Activated CD8-positive, alpha-beta T cell treated with anti-CD3 and anti-CD28 coated beads for 36 hours (primary cell): ENCODE measurements around the gene HAVCR2. TPM values are rescaled to one million over a fixed set of nuclear protein-coding genes. Genes with fewer than 3 reads are reported as not detected.
A peak's percentile ranks its signal among the peaks of the same experiment; 100 is the strongest.

Experiments used
- ATAC-seq: fragments of 200-7000 bp; cut with Tn5 transposase; one replicate; pipeline ENCODE4 v1.10.0; 2021; ENCODE audit warnings: mild to moderate bottlenecking, moderate library complexity
- CTCF ChIA-PET: fragments of 350-600 bp; sonication (Branson Sonifier 250); formaldehyde crosslinking; loops from one replicate; lab custom pipeline; 2021; ENCODE audit warnings: antibody characterized with exemption; lab: Charles Lee
- POLR2A ChIA-PET: fragments of 350-600 bp; sonication (Branson Sonifier 250); formaldehyde crosslinking; loops from one replicate; lab custom pipeline; 2021; ENCODE audit warnings: antibody characterized with exemption; lab: Charles Lee
- DNase-seq: peaks from one replicate; pipeline ENCODE4 v3.0.0-alpha.2; 2020
- H3K27ac Mint-ChIP-seq: one replicate; pipeline ENCODE4 v1.8.0; 2021; ENCODE audit warnings: mild to moderate bottlenecking, mixed read lengths
- H3K27me3 Mint-ChIP-seq: one replicate; pipeline ENCODE4 v1.8.0; 2021; ENCODE audit warnings: mixed read lengths
- H3K36me3 Mint-ChIP-seq: one replicate; pipeline ENCODE4 v1.8.0; 2021; ENCODE audit warnings: low read depth, mixed read lengths
- H3K4me1 Mint-ChIP-seq: one replicate; pipeline ENCODE4 v1.8.0; 2021; ENCODE audit warnings: low read depth, mixed read lengths
- H3K4me3 Mint-ChIP-seq: one replicate; pipeline ENCODE4 v1.8.0; 2021; ENCODE audit warnings: mild to moderate bottlenecking, moderate library complexity, mixed read lengths
- H3K9me3 Mint-ChIP-seq: one replicate; pipeline ENCODE4 v1.8.0; 2021; ENCODE audit warnings: mixed read lengths
- intact Hi-C: fragments of 100-400 bp; cut with micrococcal nuclease; formaldehyde crosslinking; loops from one replicate; pipeline ENCODE4 v1.10.0; 2022
- total RNA-seq, 2 experiments: library from RNA; stranded (reverse); gene quantifications; one replicate each; pipeline ENCODE4 v1.2.3, GENCODE V29; 2021
- TF ChIP-seq, protein P1 (sequence below): fragments of 200-600 bp; IDR thresholded peaks from one replicate; pipeline ENCODE4 v1.8.0; 2022; ENCODE audit warnings: antibody characterized with exemption, mild to moderate bottlenecking

HAVCR2 gene
- total RNA-seq, 2 experiments from 2014 or later, result 28.7 to 34.6 TPM

DNA sequence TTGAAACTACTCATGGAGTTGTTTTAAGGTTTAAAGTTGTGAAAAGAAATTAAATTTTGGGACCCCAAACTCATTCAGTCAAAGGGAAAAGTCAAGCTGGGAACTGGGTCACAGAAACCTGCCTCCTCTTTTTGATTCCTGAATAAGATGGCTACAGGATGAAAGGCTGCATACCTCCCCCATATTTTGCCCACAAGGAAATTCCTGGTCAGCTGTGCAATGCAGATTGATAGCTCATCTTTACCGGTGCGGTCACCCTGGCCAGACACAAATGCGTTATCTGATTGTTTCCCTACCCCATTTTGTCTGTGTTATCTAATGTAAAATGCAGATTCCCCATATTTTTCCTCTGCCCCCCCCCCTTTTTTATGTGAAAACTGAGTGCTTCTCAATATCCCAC lies 1.3 kb downstream of the HAVCR2 start:
- ChIA-PET CTCF (interaction anchor here (1.5 kb wide), 1 partner anchor 24 kb away, joined by 7 read pairs; no protein-coding TSS in a partner anchor), POLR2A (interaction anchor here (0.7 to 2.2 kb wide), 2 partner anchors 34 to 35 kb away, joined by 3 to 10 read pairs; partner anchors contain the start of gene MED7)
- peaks cover 55% of the 10 kb centered on the region for H3K4me1 Mint-ChIP-seq
- H3K27ac Mint-ChIP-seq, result peak overlapping the region; percentile 84
- H3K4me3 Mint-ChIP-seq, result peak overlapping the region; percentile 78
- no peaks in the 10 kb centered on the region for H3K9me3 Mint-ChIP-seq
- H3K27me3 Mint-ChIP-seq, result no peaks in the 10 kb centered on the region
- ATAC-seq (no peak), DNase-seq (no peak)
- TF ChIP-seq, protein P1, sequence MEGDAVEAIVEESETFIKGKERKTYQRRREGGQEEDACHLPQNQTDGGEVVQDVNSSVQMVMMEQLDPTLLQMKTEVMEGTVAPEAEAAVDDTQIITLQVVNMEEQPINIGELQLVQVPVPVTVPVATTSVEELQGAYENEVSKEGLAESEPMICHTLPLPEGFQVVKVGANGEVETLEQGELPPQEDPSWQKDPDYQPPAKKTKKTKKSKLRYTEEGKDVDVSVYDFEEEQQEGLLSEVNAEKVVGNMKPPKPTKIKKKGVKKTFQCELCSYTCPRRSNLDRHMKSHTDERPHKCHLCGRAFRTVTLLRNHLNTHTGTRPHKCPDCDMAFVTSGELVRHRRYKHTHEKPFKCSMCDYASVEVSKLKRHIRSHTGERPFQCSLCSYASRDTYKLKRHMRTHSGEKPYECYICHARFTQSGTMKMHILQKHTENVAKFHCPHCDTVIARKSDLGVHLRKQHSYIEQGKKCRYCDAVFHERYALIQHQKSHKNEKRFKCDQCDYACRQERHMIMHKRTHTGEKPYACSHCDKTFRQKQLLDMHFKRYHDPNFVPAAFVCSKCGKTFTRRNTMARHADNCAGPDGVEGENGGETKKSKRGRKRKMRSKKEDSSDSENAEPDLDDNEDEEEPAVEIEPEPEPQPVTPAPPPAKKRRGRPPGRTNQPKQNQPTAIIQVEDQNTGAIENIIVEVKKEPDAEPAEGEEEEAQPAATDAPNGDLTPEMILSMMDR, result no peak
- H3K36me3 Mint-ChIP-seq, result peaks cover 35% of the 10 kb centered on the region
- intact Hi-C loops, result loop anchor here (5.0 kb wide), 2 partner anchors 80 to 185 kb away; no protein-coding TSS in a partner anchor

DNA sequence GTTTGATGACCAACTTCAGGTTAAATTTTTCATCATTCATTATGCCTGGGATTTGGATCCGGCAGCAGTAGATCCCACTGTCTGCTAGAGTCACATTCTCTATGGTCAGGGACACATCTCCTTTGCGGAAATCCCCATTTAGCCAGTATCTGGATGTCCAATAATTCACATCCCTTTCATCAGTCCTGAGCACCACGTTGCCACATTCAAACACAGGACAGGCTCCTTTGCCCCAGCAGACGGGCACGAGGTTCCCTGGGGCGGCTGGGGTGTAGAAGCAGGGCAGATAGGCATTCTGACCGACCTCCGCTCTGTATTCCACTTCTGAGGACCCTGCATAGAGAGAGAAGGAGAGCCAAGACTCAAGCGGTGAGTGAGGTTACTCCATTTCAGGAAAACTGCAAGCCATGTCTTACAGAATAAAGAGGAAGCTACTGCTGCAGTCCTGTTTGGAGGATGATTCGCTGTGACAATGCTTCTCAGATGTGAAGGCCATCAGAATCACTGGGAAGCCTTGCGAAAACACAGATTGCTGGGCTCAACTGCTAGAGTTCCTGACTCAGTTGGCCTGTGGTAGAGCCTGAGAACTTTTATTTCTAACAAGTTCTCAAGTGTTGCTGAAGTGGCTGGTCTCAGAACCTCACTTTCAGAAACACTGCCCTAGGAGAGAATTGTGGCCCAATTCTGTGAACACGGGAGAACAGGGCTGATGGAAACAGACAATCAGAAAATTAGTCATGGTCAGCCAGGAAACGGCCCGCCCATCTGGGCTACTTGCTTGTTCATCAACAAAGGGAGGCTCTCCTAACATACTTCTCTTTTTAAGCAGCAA lies 2.0 kb downstream of the HAVCR2 start:
- ATAC-seq (peak; percentile 11), DNase-seq (peak; percentile 71)
- no peaks in the 10 kb centered on the region for H3K27me3 Mint-ChIP-seq
- peaks cover 55% of the 10 kb centered on the region for H3K4me1 Mint-ChIP-seq
- TF ChIP-seq, protein P1, result no peak
- no peaks in the 10 kb centered on the region for H3K9me3 Mint-ChIP-seq
- ChIA-PET POLR2A (interaction anchor here (0.7 to 2.2 kb wide), 2 partner anchors 34 to 36 kb away, joined by 3 to 10 read pairs; partner anchors contain the start of gene MED7), CTCF (no interaction called here)
- peak overlapping the region; percentile 78 for H3K4me3 Mint-ChIP-seq
- H3K27ac Mint-ChIP-seq, result peak overlapping the region; percentile 84
- intact Hi-C loops, result loop anchor here (5.0 kb wide), 2 partner anchors 80 to 185 kb away; no protein-coding TSS in a partner anchor
- peaks cover 40% of the 10 kb centered on the region for H3K36me3 Mint-ChIP-seq

DNA sequence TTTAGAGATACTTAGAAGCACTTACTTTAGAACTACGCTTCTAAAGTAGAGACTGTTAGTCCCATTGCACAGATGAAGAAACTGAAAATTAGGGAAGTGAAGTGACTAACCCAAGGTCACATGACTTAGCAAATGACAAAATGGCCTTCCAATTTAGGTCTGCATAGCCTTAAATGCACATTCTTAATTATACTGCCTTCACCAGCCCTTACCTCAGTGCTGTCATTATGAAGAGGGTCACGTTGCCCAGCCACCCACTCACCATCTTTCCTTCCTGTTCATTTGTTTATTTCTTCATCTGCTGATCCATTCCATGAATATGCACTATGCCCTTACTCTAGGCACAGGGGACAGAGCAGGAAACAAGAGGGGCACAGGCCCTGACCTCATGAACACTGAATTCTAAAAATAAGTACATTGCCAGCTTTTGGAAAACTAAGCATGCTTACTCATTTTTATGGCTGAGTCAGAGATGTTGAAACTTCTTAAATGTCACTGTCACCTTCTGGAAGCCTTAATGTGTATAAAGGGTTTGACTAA lies 8.6 kb downstream of the HAVCR2 start:
- Mint-ChIP-seq H3K36me3 (peaks cover 43% of the 10 kb centered on the region), H3K4me1 (peaks cover 36% of the 10 kb centered on the region), H3K27me3 (no peaks in the 10 kb centered on the region), H3K9me3 (peaks cover 1% of the 10 kb centered on the region), H3K4me3 (peak overlapping the region; percentile 35), H3K27ac (peak overlapping the region; percentile 95)
- ChIA-PET POLR2A (interaction anchor here (0.7 to 3.3 kb wide), 2 partner anchors 16 to 121 kb away, joined by 3 to 11 read pairs; no protein-coding TSS in a partner anchor), CTCF (no interaction called here)
- intact Hi-C loops, result no loop called here
- DNase-seq (peak; percentile 78), ATAC-seq (peak; percentile 92)
- TF ChIP-seq, protein P1, result no peak

DNA sequence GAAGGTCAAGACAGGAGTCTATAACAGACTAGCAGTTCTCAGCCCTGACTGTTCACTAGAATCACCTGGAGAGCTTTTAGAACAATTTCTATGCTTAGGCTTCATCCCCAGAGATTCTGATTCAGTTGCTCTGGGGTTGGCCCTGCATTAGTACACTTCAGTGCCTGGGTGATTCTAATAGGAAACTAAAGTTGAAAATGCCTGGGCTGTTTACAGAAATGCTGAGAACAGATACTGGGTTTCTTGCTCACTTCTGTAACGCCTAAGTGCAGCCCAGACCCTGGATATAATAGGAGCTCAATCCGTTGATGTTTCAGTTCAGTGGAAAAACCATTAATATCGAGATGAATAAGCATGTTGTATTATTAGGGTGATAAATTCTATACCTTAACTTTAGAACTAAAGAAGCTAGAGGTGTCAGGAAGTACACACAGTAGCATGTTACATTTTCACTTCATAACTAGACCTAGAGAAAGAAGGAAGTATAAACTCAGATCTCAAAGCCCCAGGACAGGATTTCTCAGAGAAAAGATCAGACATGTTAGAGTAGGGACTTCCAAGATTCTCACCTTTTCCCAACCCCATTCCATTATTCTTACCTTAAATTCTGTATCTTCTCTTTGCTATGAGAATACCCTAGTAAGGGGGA lies 20.4 kb downstream of the HAVCR2 start:
- ATAC-seq (no peak), DNase-seq (no peak)
- intact Hi-C loops, result no loop called here
- H3K36me3 Mint-ChIP-seq, result peaks cover 34% of the 10 kb centered on the region
- H3K4me1 Mint-ChIP-seq, result peaks cover 4% of the 10 kb centered on the region
- H3K27me3 Mint-ChIP-seq, result no peaks in the 10 kb centered on the region
- ChIA-PET CTCF (no interaction called here), POLR2A (no interaction called here)
- H3K27ac Mint-ChIP-seq, result no peak overlapping the region
- H3K4me3 Mint-ChIP-seq, result no peak overlapping the region
- H3K9me3 Mint-ChIP-seq, result no peaks in the 10 kb centered on the region
- TF ChIP-seq, protein P1, result no peak
